Measurements from ENCODE around the gene RAPGEF1.

Gene RAPGEF1

GRCh38 chr9:131645078-131645776 is 94.6 kb downstream of the RAPGEF1 start:
- Histone ChIP-seq H3K9me3 (ENCODE audit: control insufficient read depth, insufficient read depth, low read depth, low read length) (no peaks in the 10 kb centered on the region), H3K36me3 (ENCODE audit: control insufficient read depth in 2 of 2, insufficient read depth in 1 of 2, low read length in 2 of 2) (peaks cover 0 to 11% of the 10 kb centered on the region in 2 experiments; a peak in 1 of 3 replicates), H3K27ac (ENCODE audit: extremely low read depth, low read depth, low read length) (no peak overlapping the region), H3K4me3 (ENCODE audit: low read depth, low read length) (no peak overlapping the region), H3K4me1 (ENCODE audit: control insufficient read depth, insufficient read depth, low read length) (no peaks in the 10 kb centered on the region)
- POLR2A ChIA-PET = no interaction called here
- CTCF ChIA-PET = interaction anchor here (0.6 to 3.2 kb wide), 4 partner anchors 9 to 369 kb away, joined by 3 to 10 read pairs (median 4); no protein-coding TSS in a partner anchor
- no peak for TF ChIP-seq ZNF514 (tag by site-specific recombination; IDR thresholded peaks at IDR 0.05)
- peak; percentile 53; the same call in 1 of the 2 replicates for TF ChIP-seq PRDM1 (tag by site-specific recombination; IDR thresholded peaks at IDR 0.05)

DNA sequence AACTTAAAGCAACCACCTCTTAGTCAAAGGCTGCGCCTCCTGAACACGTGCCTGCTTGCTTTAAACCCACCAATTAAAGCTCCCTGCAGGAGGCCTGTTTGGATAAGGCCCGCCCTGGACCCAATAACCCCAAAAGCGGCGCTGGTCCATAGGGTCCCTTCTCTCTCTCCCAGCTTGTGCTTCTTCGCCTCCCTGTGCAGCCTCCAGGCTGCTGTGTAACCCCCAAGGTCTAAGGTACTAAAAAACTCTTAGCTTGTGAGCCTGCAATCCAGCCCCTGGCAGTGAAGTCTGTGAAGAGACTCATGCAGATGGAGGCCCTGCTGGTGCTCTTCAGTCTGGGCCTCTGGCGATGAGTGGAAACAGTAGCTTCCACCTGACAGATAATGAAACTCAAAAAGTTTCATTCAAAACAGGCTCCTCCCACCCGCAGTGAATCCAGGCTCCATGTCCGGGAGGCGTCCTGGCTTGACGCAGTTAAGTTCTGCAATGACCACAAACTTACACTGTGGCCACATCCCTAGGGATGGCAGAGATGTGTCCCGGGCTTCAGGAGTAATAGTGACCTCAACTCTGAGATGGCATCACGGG is 97.3 kb downstream of the RAPGEF1 start:
- TF ChIP-seq KLF17 (tag by site-specific recombination; IDR thresholded peaks at IDR 0.05) (0 out of 2 replicates have a peak, but pooled peaks have one; percentile 32), ZBTB20 (tag by site-specific recombination; IDR thresholded peaks at IDR 0.05) (no peak), ZNF423 (tag by site-specific recombination; IDR thresholded peaks at IDR 0.05) (0 out of 2 replicates have a peak, but pooled peaks have one; percentile 48), ZNF114 (tag by site-specific recombination; IDR thresholded peaks at IDR 0.05) (no peak), IKZF3 (tag by site-specific recombination; IDR thresholded peaks at IDR 0.05) (no peak), ZIC2 (tag by site-specific recombination; IDR thresholded peaks at IDR 0.05) (peak; percentile 78), SP7 (tag by site-specific recombination; IDR thresholded peaks at IDR 0.05) (peak; percentile 74), ZNF335 (tag by site-specific recombination; conservative IDR thresholded peaks at IDR 0.05) (0 out of 2 replicates have a peak, but pooled peaks have one; percentile 8), ZNF777 (tag by site-specific recombination; IDR thresholded peaks at IDR 0.05; ENCODE audit: borderline replicate concordance) (no peak), GLIS1 (tag by site-specific recombination; IDR thresholded peaks at IDR 0.05) (peak; percentile 56), ZBTB8A (tag by site-specific recombination; IDR thresholded peaks at IDR 0.05) (peak; percentile 63)
- POLR2A ChIA-PET = interaction anchor here (0.6 kb wide), 1 partner anchor 10 kb away, joined by 3 read pairs; no protein-coding TSS in a partner anchor
- H3K27ac ChIP-seq (ENCODE audit: extremely low read depth, low read depth, low read length) = no peak overlapping the region
- H3K36me3 ChIP-seq (ENCODE audit: control insufficient read depth in 2 of 2, insufficient read depth in 1 of 2, low read length in 2 of 2) = peaks cover 0 to 19% of the 10 kb centered on the region in 2 experiments; a peak in 1 of 3 replicates
- H3K9me3 ChIP-seq (ENCODE audit: control insufficient read depth, insufficient read depth, low read depth, low read length) = no peaks in the 10 kb centered on the region
- H3K4me1 ChIP-seq (ENCODE audit: control insufficient read depth, insufficient read depth, low read length) = no peaks in the 10 kb centered on the region
- CTCF ChIA-PET = interaction anchor here (0.6 to 3.2 kb wide), 9 partner anchors 9 to 113 kb away, joined by 3 to 10 read pairs (median 3); no protein-coding TSS in a partner anchor
- no peak overlapping the region for H3K4me3 ChIP-seq (ENCODE audit: low read depth, low read length)

DNA sequence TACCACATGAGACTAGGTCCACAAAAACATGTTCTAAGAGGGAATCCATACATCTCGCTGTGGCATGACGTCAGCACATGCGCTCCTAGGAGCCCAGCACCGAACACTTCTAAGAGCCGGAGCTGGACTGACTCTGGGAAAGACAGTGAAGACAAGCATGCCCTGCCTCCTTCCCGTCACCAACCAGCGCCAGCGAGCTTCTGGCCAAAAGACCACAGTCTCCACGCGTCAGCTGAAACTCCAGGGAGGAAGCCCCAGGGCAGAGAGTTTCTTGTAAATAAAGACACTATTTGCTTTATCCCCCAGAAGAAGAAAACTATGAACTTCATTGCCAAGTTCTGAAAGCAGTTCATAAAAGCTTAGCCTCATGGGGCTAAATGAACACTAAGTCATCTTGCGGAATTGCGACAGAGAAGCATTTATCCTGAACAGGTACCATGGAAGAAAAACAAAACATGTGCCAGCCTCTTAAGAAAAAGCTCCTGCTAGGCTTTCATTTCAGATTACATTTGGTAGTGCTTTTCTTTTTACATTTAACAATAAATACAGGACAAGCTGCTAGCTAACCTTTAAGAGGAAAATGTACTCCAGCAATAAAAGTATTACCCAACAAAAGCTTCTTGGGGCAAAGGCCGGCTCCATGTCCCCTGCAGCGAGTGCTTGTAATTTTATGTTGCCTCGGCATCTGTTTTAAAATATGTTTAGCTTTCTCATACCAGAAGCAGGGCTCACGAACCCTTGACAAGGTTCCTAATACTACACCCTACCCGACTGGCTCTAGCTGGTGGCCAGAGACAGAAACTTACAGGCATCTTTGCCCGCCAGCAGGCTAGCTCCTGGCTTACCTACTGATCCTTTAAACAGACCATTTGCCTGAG is 98.0 kb downstream of the RAPGEF1 start:
- H3K36me3 ChIP-seq (ENCODE audit: control insufficient read depth in 2 of 2, insufficient read depth in 1 of 2, low read length in 2 of 2) = peaks cover 0 to 19% of the 10 kb centered on the region in 2 experiments; a peak in 1 of 3 replicates
- no peak overlapping the region for H3K4me3 ChIP-seq (ENCODE audit: low read depth, low read length)
- no peaks in the 10 kb centered on the region for H3K4me1 ChIP-seq (ENCODE audit: control insufficient read depth, insufficient read depth, low read length)
- ChIA-PET CTCF (interaction anchor here (0.6 to 3.2 kb wide), 9 partner anchors 8 to 107 kb away, joined by 3 to 10 read pairs (median 3); no protein-coding TSS in a partner anchor), POLR2A (interaction anchor here (0.6 kb wide), 1 partner anchor 10 kb away, joined by 3 read pairs; no protein-coding TSS in a partner anchor)
- H3K27ac ChIP-seq (ENCODE audit: extremely low read depth, low read depth, low read length) = no peak overlapping the region
- no peaks in the 10 kb centered on the region for H3K9me3 ChIP-seq (ENCODE audit: control insufficient read depth, insufficient read depth, low read depth, low read length)
- TF ChIP-seq SCRT2 (tag by site-specific recombination; IDR thresholded peaks at IDR 0.05) = 0 out of 2 replicates have a peak, but pooled peaks have one; percentile 12
- TF ChIP-seq, protein P1, sequence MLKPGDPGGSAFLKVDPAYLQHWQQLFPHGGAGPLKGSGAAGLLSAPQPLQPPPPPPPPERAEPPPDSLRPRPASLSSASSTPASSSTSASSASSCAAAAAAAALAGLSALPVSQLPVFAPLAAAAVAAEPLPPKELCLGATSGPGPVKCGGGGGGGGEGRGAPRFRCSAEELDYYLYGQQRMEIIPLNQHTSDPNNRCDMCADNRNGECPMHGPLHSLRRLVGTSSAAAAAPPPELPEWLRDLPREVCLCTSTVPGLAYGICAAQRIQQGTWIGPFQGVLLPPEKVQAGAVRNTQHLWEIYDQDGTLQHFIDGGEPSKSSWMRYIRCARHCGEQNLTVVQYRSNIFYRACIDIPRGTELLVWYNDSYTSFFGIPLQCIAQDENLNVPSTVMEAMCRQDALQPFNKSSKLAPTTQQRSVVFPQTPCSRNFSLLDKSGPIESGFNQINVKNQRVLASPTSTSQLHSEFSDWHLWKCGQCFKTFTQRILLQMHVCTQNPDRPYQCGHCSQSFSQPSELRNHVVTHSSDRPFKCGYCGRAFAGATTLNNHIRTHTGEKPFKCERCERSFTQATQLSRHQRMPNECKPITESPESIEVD (tag by site-specific recombination; IDR thresholded peaks at IDR 0.05) = peak; percentile 89
- TF ChIP-seq ZNF600 (tag by site-specific recombination; IDR thresholded peaks at IDR 0.05) = 0 out of 2 replicates have a peak, but pooled peaks have one; percentile 77
- TF ChIP-seq ZNF596 (tag by site-specific recombination; IDR thresholded peaks at IDR 0.05) = 0 out of 2 replicates have a peak, but pooled peaks have one; percentile 7
- TF ChIP-seq ZNF629 (tag by site-specific recombination; IDR thresholded peaks at IDR 0.05) = 0 out of 2 replicates have a peak, but pooled peaks have one; percentile 20
- TF ChIP-seq IKZF3 (tag by site-specific recombination; IDR thresholded peaks at IDR 0.05) = 0 out of 2 replicates have a peak, but pooled peaks have one; percentile 14
- TF ChIP-seq ZSCAN30 (tag by site-specific recombination; IDR thresholded peaks at IDR 0.05) = peak; percentile 63
- TF ChIP-seq RBAK (tag by site-specific recombination; IDR thresholded peaks at IDR 0.05) = peak; percentile 68; the same call in 1 of the 2 replicates
- TF ChIP-seq EGR2 (tag by site-specific recombination; IDR thresholded peaks at IDR 0.05; ENCODE audit: low read depth) = no peak
- 0 out of 2 replicates have a peak, but pooled peaks have one; percentile 0 for TF ChIP-seq SP7 (tag by site-specific recombination; IDR thresholded peaks at IDR 0.05)
- TF ChIP-seq ZIC2 (tag by site-specific recombination; IDR thresholded peaks at IDR 0.05) = peak; percentile 81
- no peak for TF ChIP-seq OSR2 (tag by site-specific recombination; IDR thresholded peaks at IDR 0.05)
- TF ChIP-seq, protein P2, sequence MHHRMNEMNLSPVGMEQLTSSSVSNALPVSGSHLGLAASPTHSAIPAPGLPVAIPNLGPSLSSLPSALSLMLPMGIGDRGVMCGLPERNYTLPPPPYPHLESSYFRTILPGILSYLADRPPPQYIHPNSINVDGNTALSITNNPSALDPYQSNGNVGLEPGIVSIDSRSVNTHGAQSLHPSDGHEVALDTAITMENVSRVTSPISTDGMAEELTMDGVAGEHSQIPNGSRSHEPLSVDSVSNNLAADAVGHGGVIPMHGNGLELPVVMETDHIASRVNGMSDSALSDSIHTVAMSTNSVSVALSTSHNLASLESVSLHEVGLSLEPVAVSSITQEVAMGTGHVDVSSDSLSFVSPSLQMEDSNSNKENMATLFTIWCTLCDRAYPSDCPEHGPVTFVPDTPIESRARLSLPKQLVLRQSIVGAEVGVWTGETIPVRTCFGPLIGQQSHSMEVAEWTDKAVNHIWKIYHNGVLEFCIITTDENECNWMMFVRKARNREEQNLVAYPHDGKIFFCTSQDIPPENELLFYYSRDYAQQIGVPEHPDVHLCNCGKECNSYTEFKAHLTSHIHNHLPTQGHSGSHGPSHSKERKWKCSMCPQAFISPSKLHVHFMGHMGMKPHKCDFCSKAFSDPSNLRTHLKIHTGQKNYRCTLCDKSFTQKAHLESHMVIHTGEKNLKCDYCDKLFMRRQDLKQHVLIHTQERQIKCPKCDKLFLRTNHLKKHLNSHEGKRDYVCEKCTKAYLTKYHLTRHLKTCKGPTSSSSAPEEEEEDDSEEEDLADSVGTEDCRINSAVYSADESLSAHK (tag by site-specific recombination; IDR thresholded peaks at IDR 0.05) = peak; percentile 74
